Mesenchymal stem cell (in vitro differentiated cells and primary cell): ENCODE measurements around the gene ALG9.
A peak's percentile ranks its signal among the peaks of the same experiment; 100 is the strongest.
"Not testable (repeated sequence)": the region's sequence is repeated elsewhere in the genome, so short reads cannot be mapped to it uniquely, and the experiment has no call there.

Experiments
- DNase-seq: peaks from one replicate; pipeline ENCODE4 v3.0.0-alpha.2; 2013
- H2AFZ ChIP-seq: one replicate; pipeline ENCODE4 v1.6.1; 2013; ENCODE audit warnings: low read depth, mild to moderate bottlenecking, control low read depth, inconsistent platforms, low read length, moderate library complexity
- H2AK5ac ChIP-seq: 2 replicates; pipeline ENCODE4 v1.6.1; 2013; ENCODE audit warnings: low read length, moderate library complexity, mild to moderate bottlenecking, inconsistent platforms; ENCODE audit not compliant: severe bottlenecking
- H2BK120ac ChIP-seq: one replicate; pipeline ENCODE4 v1.6.1; 2013; ENCODE audit warnings: low read depth, mild to moderate bottlenecking, inconsistent platforms, low read length, moderate library complexity
- H2BK12ac ChIP-seq, 2 experiments: one replicate each; pipeline ENCODE4 v1.6.1; 2013; ENCODE audit warnings: inconsistent platforms in 2 of 2, low read length in 2 of 2, mild to moderate bottlenecking in 2 of 2, moderate library complexity in 2 of 2, control low read depth in 1 of 2
- H2BK15ac ChIP-seq: one replicate; pipeline ENCODE4 v1.6.1; 2013; ENCODE audit warnings: mild to moderate bottlenecking, low read depth, inconsistent platforms; ENCODE audit not compliant: poor library complexity, severe bottlenecking
- H2BK5ac ChIP-seq: 2 replicates; pipeline ENCODE4 v1.6.1; 2013; ENCODE audit warnings: low read depth, mild to moderate bottlenecking, low read length, control low read depth, inconsistent platforms; ENCODE audit not compliant: poor library complexity, severe bottlenecking
- H3K14ac ChIP-seq, 2 experiments: one replicate each; pipeline ENCODE4 v1.6.1; 2013; ENCODE audit warnings: inconsistent platforms in 2 of 2, low read length in 2 of 2, control low read depth in 1 of 2, mild to moderate bottlenecking in 1 of 2, moderate library complexity in 1 of 2
- H3K18ac ChIP-seq, 2 experiments: one replicate each; pipeline ENCODE4 v1.6.1; 2013; ENCODE audit warnings: inconsistent platforms in 2 of 2, low read length in 2 of 2, control low read depth in 1 of 2, low read depth in 1 of 2, mild to moderate bottlenecking in 1 of 2
- H3K23ac ChIP-seq, 2 experiments: one replicate each; pipeline ENCODE4 v1.6.1; 2013; ENCODE audit warnings: inconsistent platforms in 2 of 2, low read length in 2 of 2, mild to moderate bottlenecking in 2 of 2, moderate library complexity in 2 of 2, control low read depth in 1 of 2
- H3K27ac ChIP-seq: 2 replicates; pipeline ENCODE4 v1.5.1; 2013; ENCODE audit warnings: mild to moderate bottlenecking, moderate library complexity, low read length, control low read depth, inconsistent platforms; ENCODE audit not compliant: poor library complexity, severe bottlenecking
- H3K27me3 ChIP-seq, 2 experiments: 2 replicates each; pipeline versions ENCODE4 v1.6.1 to v1.7.0; 2013; ENCODE audit warnings: low read length in 2 of 2, mild to moderate bottlenecking in 2 of 2, moderate library complexity in 2 of 2, control low read depth in 1 of 2, inconsistent platforms in 1 of 2; ENCODE audit not compliant: control insufficient read depth in 1 of 2, insufficient read depth in 1 of 2
- H3K36me3 ChIP-seq, 2 experiments: 2 replicates each; pipeline versions ENCODE4 v1.6.1 to v1.7.0; 2013; ENCODE audit warnings: low read length in 2 of 2, control low read depth in 1 of 2, inconsistent platforms in 1 of 2, low read depth in 1 of 2, mild to moderate bottlenecking in 1 of 2; ENCODE audit not compliant: insufficient read depth in 2 of 2, control insufficient read depth in 1 of 2
- H3K4ac ChIP-seq, 2 experiments: one replicate each; pipeline ENCODE4 v1.6.1; 2013; ENCODE audit warnings: inconsistent platforms in 2 of 2, low read length in 2 of 2, mild to moderate bottlenecking in 2 of 2, moderate library complexity in 2 of 2, control low read depth in 1 of 2, low read depth in 1 of 2
- H3K4me1 ChIP-seq: 2 replicates; pipeline ENCODE4 v1.6.1; 2013; ENCODE audit warnings: low read depth, low read length, control low read depth; ENCODE audit not compliant: control insufficient read depth, insufficient read depth
- H3K4me2 ChIP-seq: 2 replicates; pipeline ENCODE4 v1.6.1; 2013; ENCODE audit warnings: low read length, mild to moderate bottlenecking, inconsistent platforms; ENCODE audit not compliant: poor library complexity, severe bottlenecking
- H3K4me3 ChIP-seq, 2 experiments: 2 replicates each; pipeline versions ENCODE4 v1.5.1 to v1.7.0; 2013; ENCODE audit warnings: low read length in 2 of 2, mild to moderate bottlenecking in 2 of 2, control low read depth in 1 of 2, low read depth in 1 of 2; ENCODE audit not compliant: insufficient read depth in 1 of 2
- H3K79me1 ChIP-seq: replicated peaks from 2 replicates; pipeline ENCODE4 v1.6.1; 2013; ENCODE audit warnings: mild to moderate bottlenecking, control low read depth, low read length, inconsistent platforms; ENCODE audit not compliant: poor library complexity, severe bottlenecking
- H3K9ac ChIP-seq: 2 replicates; pipeline ENCODE4 v1.7.0; 2013; ENCODE audit warnings: mild to moderate bottlenecking, low read length, moderate library complexity
- H3K9me3 ChIP-seq: 2 replicates; pipeline ENCODE4 v1.7.0; 2013; ENCODE audit warnings: mild to moderate bottlenecking, low read length; ENCODE audit not compliant: control insufficient read depth
- H4K8ac ChIP-seq: one replicate; pipeline ENCODE4 v1.6.1; 2013; ENCODE audit warnings: inconsistent platforms, mild to moderate bottlenecking, low read length, moderate library complexity
- H4K91ac ChIP-seq: one replicate; pipeline ENCODE4 v1.6.1; 2013; ENCODE audit warnings: mild to moderate bottlenecking, low read length, inconsistent platforms
- WGBS: methylation state at CpG from one replicate; pipeline ENCODE4 v1.1.7; 2013; ENCODE audit warnings: mixed read lengths; 5-methylcytosine and 5-hydroxymethylcytosine counted together

The ALG9 gene

DNA sequence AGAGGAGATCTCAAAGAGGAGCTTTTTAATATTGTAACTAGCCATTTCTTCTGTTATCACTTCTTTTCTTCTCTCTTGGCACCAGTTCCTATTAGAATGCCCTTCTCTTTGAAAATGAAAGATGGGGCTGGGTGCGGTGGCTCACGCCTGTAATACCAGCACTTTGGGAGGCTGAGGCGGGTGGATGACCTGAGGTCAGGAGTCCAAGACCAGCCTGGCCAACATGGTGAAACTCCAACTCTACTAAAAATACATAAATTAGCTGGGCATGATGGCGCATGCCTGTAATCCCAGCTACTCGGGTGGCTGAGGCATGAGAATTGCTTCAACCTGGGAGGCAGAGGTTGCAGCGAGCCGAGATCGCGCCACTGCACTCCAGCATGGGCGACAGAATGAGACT is 87.1 kb downstream of the ALG9 start:
- not testable (repeated sequence) for H3K9ac ChIP-seq, H3K9me3 ChIP-seq, H3K4me3 ChIP-seq, H3K18ac ChIP-seq, H3K23ac ChIP-seq, H3K27me3 ChIP-seq, H3K4ac ChIP-seq, H3K14ac ChIP-seq, H2AFZ ChIP-seq, H2AK5ac ChIP-seq, H2BK120ac ChIP-seq, H3K4me2 ChIP-seq, H3K27ac ChIP-seq, H4K91ac ChIP-seq, H4K8ac ChIP-seq, H2BK5ac ChIP-seq, H3K4me1 ChIP-seq, DNase-seq, H3K79me1 ChIP-seq, H2BK12ac ChIP-seq, H2BK15ac ChIP-seq
- 97% methylated on average over 8 of the region's 10 CpGs for WGBS
- H3K36me3 ChIP-seq, result peaks cover 2 to 23% of the 10 kb centered on the region in 2 experiments

DNA sequence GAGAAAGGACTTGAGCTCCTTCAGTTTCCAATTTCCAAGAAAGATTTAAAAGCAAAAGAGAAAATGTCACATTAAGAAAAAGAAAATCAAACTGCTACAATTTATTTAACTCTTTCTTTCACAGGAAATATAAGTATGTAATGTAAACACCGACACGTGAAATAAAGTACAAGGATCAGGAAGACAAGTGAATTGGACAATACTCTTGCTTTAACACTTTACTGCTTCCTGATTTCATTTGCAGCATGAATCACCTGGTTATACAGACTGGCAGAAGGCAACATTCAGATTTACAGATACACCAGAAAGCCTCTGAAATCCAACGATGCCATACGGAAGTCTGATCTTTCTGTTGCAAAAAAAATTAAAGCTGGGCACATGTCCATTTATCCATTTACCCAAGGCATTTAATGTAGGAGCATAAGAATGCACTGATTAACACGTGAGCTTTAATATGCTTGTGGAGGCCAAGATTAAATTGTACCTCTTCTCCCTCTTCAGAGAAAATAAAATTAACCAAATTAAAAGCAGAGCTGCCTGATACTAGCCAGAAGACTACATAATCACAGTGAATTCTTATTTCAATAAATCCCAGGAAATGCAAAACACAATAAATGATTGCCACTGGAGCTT is 89.2 kb downstream of the ALG9 start:
- Histone ChIP-seq H3K9me3 (no peaks in the 10 kb centered on the region), H3K18ac (no peak overlapping the region), H2BK15ac (no peak overlapping the region), H2BK120ac (no peak overlapping the region), H3K23ac (no peak overlapping the region), H3K27ac (no peak overlapping the region), H3K79me1 (no peaks in the 10 kb centered on the region), H3K36me3 (peaks cover 0 to 20% of the 10 kb centered on the region in 2 experiments), H3K4me3 (no peak overlapping the region), H2BK12ac (no peak overlapping the region), H3K4me1 (peaks cover 9% of the 10 kb centered on the region), H2AFZ (no peak overlapping the region), H2AK5ac (no peak overlapping the region), H3K27me3 (no peaks in the 10 kb centered on the region), H3K9ac (no peak overlapping the region), H4K91ac (no peak overlapping the region), H2BK5ac (no peak overlapping the region), H3K4ac (no peak overlapping the region), H3K4me2 (no peak overlapping the region), H4K8ac (no peak overlapping the region), H3K14ac (no peak overlapping the region)
- no peak for DNase-seq
- 92% methylated on average over 5 of the region's 5 CpGs for WGBS

DNA sequence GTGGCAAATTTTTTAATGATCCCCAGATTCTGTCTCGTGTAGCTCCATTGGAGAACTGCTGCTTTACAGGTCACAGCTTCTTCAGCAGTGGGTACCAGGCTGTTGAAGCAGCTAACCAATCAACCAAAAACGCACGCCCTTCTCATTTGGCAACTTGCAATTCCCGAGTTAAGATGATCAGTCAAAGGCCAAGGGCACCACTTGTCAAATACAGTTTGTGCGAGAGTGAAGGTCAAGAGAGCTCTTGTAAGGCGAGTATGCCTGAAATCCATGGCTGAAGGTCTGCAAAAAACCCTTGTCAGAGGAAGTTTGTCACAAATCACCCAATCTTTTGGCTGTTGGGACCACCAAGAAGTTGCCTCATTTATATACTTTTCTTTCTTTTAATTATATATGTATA is 92.3 kb downstream of the ALG9 start:
- Histone ChIP-seq H2BK15ac (no peak overlapping the region), H2BK120ac (no peak overlapping the region), H3K9me3 (no peaks in the 10 kb centered on the region), H3K4ac (no peak overlapping the region), H3K14ac (no peak overlapping the region), H4K91ac (no peak overlapping the region), H3K4me3 (no peak overlapping the region), H2AK5ac (no peak overlapping the region), H3K23ac (no peak overlapping the region), H3K18ac (no peak overlapping the region), H3K9ac (no peak overlapping the region), H2BK12ac (no peak overlapping the region), H3K4me2 (no peak overlapping the region), H3K27ac (no peak overlapping the region), H3K36me3 (no peaks in the 10 kb centered on the region), H3K79me1 (no peaks in the 10 kb centered on the region), H2AFZ (no peak overlapping the region), H3K4me1 (peaks cover 5% of the 10 kb centered on the region), H3K27me3 (no peaks in the 10 kb centered on the region), H2BK5ac (no peak overlapping the region), H4K8ac (no peak overlapping the region)
- DNase-seq, result no peak
- 90% methylated on average over 6 of the region's 6 CpGs for WGBS

DNA sequence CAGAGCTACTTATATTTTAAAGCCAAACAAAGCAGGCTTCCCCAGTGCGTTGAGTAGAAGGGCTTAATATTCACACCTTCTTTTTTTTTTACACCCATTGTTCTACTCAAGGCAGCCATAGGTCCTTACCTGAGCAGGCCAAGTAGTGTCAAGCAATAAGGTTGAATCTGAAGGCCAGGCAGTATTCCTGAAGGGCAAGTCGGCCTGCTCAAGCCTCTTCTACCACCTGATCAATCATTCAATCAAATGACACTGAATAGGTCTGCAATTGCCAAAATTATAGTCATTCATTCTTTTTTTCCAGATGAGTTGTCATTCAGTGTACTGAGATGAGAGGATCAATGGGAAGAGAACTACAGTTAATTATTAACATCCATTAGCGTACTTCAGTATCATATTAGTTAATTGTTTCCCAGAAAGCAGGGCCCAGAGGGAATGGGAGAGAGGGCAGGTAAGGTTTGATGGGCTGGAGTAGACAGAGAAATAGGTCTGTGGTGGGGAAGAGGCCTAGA is 93.3 kb downstream of the ALG9 start:
- H3K4me2 ChIP-seq, result no peak overlapping the region
- no peak overlapping the region for H3K14ac ChIP-seq
- 97% methylated on average over 2 of the region's 3 CpGs for WGBS
- DNase-seq, result no peak
- no peak overlapping the region for H2BK120ac ChIP-seq
- no peak overlapping the region for H4K8ac ChIP-seq
- H2AK5ac ChIP-seq, result no peak overlapping the region
- H2AFZ ChIP-seq, result no peak overlapping the region
- H3K27me3 ChIP-seq, result no peaks in the 10 kb centered on the region
- H3K4me3 ChIP-seq, result no peak overlapping the region
- peak overlapping the region; percentile 2 for H2BK5ac ChIP-seq
- peaks cover 5% of the 10 kb centered on the region for H3K4me1 ChIP-seq
- H2BK12ac ChIP-seq, result no peak overlapping the region
- H3K9me3 ChIP-seq, result no peaks in the 10 kb centered on the region
- peak overlapping the region; percentile 0 for H3K9ac ChIP-seq
- no peak overlapping the region for H3K4ac ChIP-seq
- H3K27ac ChIP-seq, result peak overlapping the region; percentile 44
- H4K91ac ChIP-seq, result no peak overlapping the region
- no peaks in the 10 kb centered on the region for H3K79me1 ChIP-seq
- H3K23ac ChIP-seq, result no peak overlapping the region
- no peak overlapping the region for H2BK15ac ChIP-seq
- H3K36me3 ChIP-seq, result no peaks in the 10 kb centered on the region
- no peak overlapping the region for H3K18ac ChIP-seq
